ENCODE results near the gene SPRYD4.

The SPRYD4 gene

DNA sequence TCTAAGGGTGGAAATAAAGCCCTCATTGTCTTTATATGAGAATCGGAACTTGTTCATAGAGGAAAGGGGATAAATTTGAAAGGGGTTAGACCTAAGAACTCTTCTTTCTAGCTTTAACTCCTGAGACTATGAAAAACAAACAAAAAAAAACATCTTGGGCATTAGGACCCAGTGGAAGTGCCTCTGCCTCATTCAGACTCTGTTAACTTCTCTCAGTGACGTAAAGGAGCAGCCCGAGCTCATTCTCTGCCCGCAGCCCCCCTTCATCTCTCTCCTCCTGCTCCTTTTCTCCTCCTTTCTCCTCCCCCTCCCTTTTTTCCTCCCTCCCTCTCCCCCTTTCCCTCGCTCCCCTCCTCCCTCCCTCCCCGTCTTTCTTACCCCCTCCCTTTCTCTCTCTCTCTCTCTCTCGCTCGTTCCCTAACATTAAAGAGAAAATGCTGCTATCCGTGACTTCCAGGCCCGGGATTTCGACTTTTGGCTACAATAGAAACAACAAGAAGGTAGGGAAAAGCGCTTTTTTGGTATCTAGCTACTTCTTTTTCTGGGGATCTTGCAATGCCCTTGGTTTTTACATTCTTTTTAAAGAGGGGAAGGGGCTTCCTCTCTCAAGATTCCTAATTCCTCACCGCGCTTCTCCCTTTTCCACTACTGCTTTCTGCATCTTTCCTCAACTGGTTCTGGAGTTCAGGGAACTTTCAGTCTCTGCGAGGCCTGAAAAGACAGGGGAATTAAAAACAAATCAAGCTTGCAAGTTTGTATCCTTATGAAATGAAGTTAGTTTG, 53.4 kb downstream of the SPRYD4 start, which contains the start of gene RBMS2:
Gene RBMS2 (plus strand): TSS at position 231 of the 782 bp plus-strand sequence. CDS start 204 bp downstream, at position 435.
- DNase-seq (ENCODE audit: low spot score), result peak; percentile 22

- DNase-seq (ENCODE audit: low spot score), result no peak
These were observed 54.2 kb downstream of the SPRYD4 start for GRCh38 chr12:56522411-56523193.

- no peak for DNase-seq (ENCODE audit: low spot score)
These were observed 60.5 kb downstream of the SPRYD4 start for GRCh38 chr12:56528846-56529245.

Measured in activated CD4-positive, alpha-beta T cell treated with anti-CD3 and anti-CD28 coated beads, Interleukin-2, Interleukin-4, amounts not matched to agents 100 ng/mL and 50 ng/mL, durations not matched to agents 16 hours and 8 hours (primary cell).